AG04449 (cell line): ENCODE data around the gene TMEM169.

Source experiments
- CTCF ChIA-PET: fragments of 350-600 bp; formaldehyde crosslinking; extraction: SDS; loops from one replicate; lab custom pipeline; 2021; ENCODE audit warnings: antibody characterized with exemption; lab: Yijun Ruan, JAX
- POLR2A ChIA-PET: fragments of 400-600, 350-600 bp; formaldehyde crosslinking; extraction: SDS; loops from one replicate; lab custom pipeline; 2020; ENCODE audit warnings: antibody characterized with exemption, inconsistent platforms; lab: Yijun Ruan, JAX
- DNase-seq: peaks from one replicate; pipeline ENCODE4 v3.0.0-alpha.2; 2010; ENCODE audit warnings: low read depth, low spot score
- H3K4me3 ChIP-seq: 2 replicates; pipeline ENCODE4 v1.5.1; 2011; ENCODE audit warnings: low read depth, mild to moderate bottlenecking, control low read depth, low read length
- CTCF ChIP-seq: IDR thresholded peaks from one replicate; pipeline ENCODE4 v1.5.1; 2011; ENCODE audit warnings: mild to moderate bottlenecking, moderate library complexity, low read length, control low read depth, inconsistent platforms; ENCODE audit not compliant: insufficient read depth; ENCODE audit errors: missing control alignments

TMEM169 gene

GRCh38 chr2:216101109-216101508 is 19.4 kb downstream of the TMEM169 start:
- ChIA-PET CTCF (interaction anchor here (0.8 to 1.4 kb wide), 3 partner anchors 9 to 13 kb away, joined by 3 to 4 read pairs (median 3); no protein-coding TSS in a partner anchor), POLR2A (interaction anchor here (0.7 kb wide), 1 partner anchor 692 kb away, joined by 4 read pairs; no protein-coding TSS in a partner anchor)
- no peak for DNase-seq
- H3K4me3 ChIP-seq, result no peak overlapping the region
- no peak for TF ChIP-seq CTCF

- H3K4me3 ChIP-seq, result no peak overlapping the region
- POLR2A ChIA-PET, result no interaction called here
- CTCF ChIA-PET, result interaction anchor here (0.8 to 1.7 kb wide), 3 partner anchors 9 to 69 kb away, joined by 3 to 6 read pairs (median 3); no protein-coding TSS in a partner anchor
- TF ChIP-seq CTCF, result no peak
- no peak for DNase-seq
Observed at GRCh38 chr2:216103213-216103612, 21.5 kb downstream of the TMEM169 start.

- TF ChIP-seq CTCF, result no peak
- no peak for DNase-seq
- no peak overlapping the region for H3K4me3 ChIP-seq
- CTCF ChIA-PET, result interaction anchor here (0.8 to 1.7 kb wide), 2 partner anchors 46 to 71 kb away, joined by 3 to 6 read pairs; no protein-coding TSS in a partner anchor
- POLR2A ChIA-PET, result no interaction called here
Observed at GRCh38 chr2:216104691-216105090, 23.0 kb downstream of the TMEM169 start.

GRCh38 chr2:216107320-216107719 is 25.6 kb downstream of the TMEM169 start:
- ChIA-PET CTCF (interaction anchor here (5.6 kb wide), 1 partner anchor 73 kb away, joined by 28 read pairs; no protein-coding TSS in a partner anchor), POLR2A (no interaction called here)
- no peak overlapping the region for H3K4me3 ChIP-seq
- no peak for DNase-seq
- TF ChIP-seq CTCF, result no peak

GRCh38 chr2:216107760-216108159 is 26.0 kb downstream of the TMEM169 start:
- H3K4me3 ChIP-seq, result no peak overlapping the region
- POLR2A ChIA-PET, result interaction anchor here (0.7 kb wide), 1 partner anchor 264 kb away, joined by 3 read pairs; no protein-coding TSS in a partner anchor
- CTCF ChIA-PET, result interaction anchor here (5.6 to 7.3 kb wide), 2 partner anchors 18 to 73 kb away, joined by 28 to 64 read pairs; no protein-coding TSS in a partner anchor
- TF ChIP-seq CTCF, result no peak
- no peak for DNase-seq

GRCh38 chr2:216108310-216108966 is 26.7 kb downstream of the TMEM169 start:
- no peak for TF ChIP-seq CTCF
- no peak for DNase-seq
- peak overlapping the region; percentile 58 for H3K4me3 ChIP-seq
- ChIA-PET CTCF (interaction anchor here (1.0 to 7.3 kb wide), 5 partner anchors 9 to 161 kb away, joined by 3 to 64 read pairs (median 19); no protein-coding TSS in a partner anchor), POLR2A (interaction anchor here (0.7 to 2.1 kb wide), 2 partner anchors 33 to 263 kb away, joined by 3 to 5 read pairs; no protein-coding TSS in a partner anchor)
